T-helper 17 cell (primary cell): ENCODE measurements around the gene BTG4. TPM values are rescaled to one million over a fixed set of nuclear protein-coding genes. Genes with fewer than 3 reads are reported as not detected.

Experiments
- ATAC-seq: fragments of 150-1000 bp; cut with Tn5 transposase; 2 replicates; pipeline ENCODE4 v1.10.0; 2021; ENCODE audit warnings: mild to moderate bottlenecking, moderate library complexity
- DNase-seq, 3 donors: peaks; one replicate each; pipeline versions ENCODE4 v3.0.0 to v3.0.0-alpha.2; 2020 to 2021
- H3K9me3 ChIP-seq: one replicate; pipeline ENCODE4 v1.7.0; 2013; ENCODE audit warnings: low read length, mild to moderate bottlenecking; ENCODE audit not compliant: control insufficient read depth, poor library complexity, severe bottlenecking
- H3K27ac Mint-ChIP-seq: one replicate; pipeline ENCODE4 v1.8.0; 2022; ENCODE audit warnings: mild to moderate bottlenecking, moderate library complexity, mixed read lengths
- H3K27me3 Mint-ChIP-seq: one replicate; pipeline ENCODE4 v1.8.0; 2022; ENCODE audit warnings: mixed read lengths
- H3K36me3 Mint-ChIP-seq: one replicate; pipeline ENCODE4 v1.8.0; 2022; ENCODE audit warnings: low read depth, mixed read lengths
- H3K4me1 Mint-ChIP-seq: one replicate; pipeline ENCODE4 v1.8.0; 2022; ENCODE audit warnings: mild to moderate bottlenecking, mixed read lengths
- H3K4me3 Mint-ChIP-seq: one replicate; pipeline ENCODE4 v1.8.0; 2022; ENCODE audit warnings: mild to moderate bottlenecking, moderate library complexity, mixed read lengths
- total RNA-seq, 4 donors: library from RNA in 2 of 4; stranded (reverse) in 2 of 4; gene quantifications; one replicate each; pipeline ENCODE4 v1.2.3 and lab custom pipeline; 2022 to 2026

Gene BTG4
- total RNA-seq, 2 donors from 2014 or later: not detected

GRCh38 chr11:111454561-111455192 is 57.5 kb downstream of the BTG4 start:
- no peak for DNase-seq
- H3K27ac Mint-ChIP-seq: no peak overlapping the region
- no peak overlapping the region for H3K4me3 Mint-ChIP-seq
- peaks cover 54% of the 10 kb centered on the region for H3K27me3 Mint-ChIP-seq
- ATAC-seq: no peak
- no peaks in the 10 kb centered on the region for H3K9me3 ChIP-seq
- H3K36me3 Mint-ChIP-seq: no peaks in the 10 kb centered on the region
- peaks cover 4% of the 10 kb centered on the region for H3K4me1 Mint-ChIP-seq

GRCh38 chr11:111452817-111453552 is 59.2 kb downstream of the BTG4 start:
- peaks cover 40% of the 10 kb centered on the region for H3K27me3 Mint-ChIP-seq
- peak overlapping the region; percentile 29 for H3K27ac Mint-ChIP-seq
- no peak overlapping the region for H3K4me3 Mint-ChIP-seq
- no peaks in the 10 kb centered on the region for H3K9me3 ChIP-seq
- H3K4me1 Mint-ChIP-seq: peaks cover 4% of the 10 kb centered on the region
- ATAC-seq (no peak), DNase-seq (no peak)
- no peaks in the 10 kb centered on the region for H3K36me3 Mint-ChIP-seq

- no peaks in the 10 kb centered on the region for H3K36me3 Mint-ChIP-seq
- H3K27me3 Mint-ChIP-seq: peaks cover 40% of the 10 kb centered on the region
- H3K4me1 Mint-ChIP-seq: peaks cover 4% of the 10 kb centered on the region
Measured at GRCh38 chr11:111452146-111452545, 60.0 kb downstream of the BTG4 start.

GRCh38 chr11:111450480-111451320 is 61.5 kb downstream of the BTG4 start:
- H3K4me1 Mint-ChIP-seq: peaks cover 15% of the 10 kb centered on the region
- H3K9me3 ChIP-seq: no peaks in the 10 kb centered on the region
- no peaks in the 10 kb centered on the region for H3K36me3 Mint-ChIP-seq
- DNase-seq (no peak), ATAC-seq (no peak)
- H3K27me3 Mint-ChIP-seq: peaks cover 31% of the 10 kb centered on the region
- H3K4me3 Mint-ChIP-seq: no peak overlapping the region
- no peak overlapping the region for H3K27ac Mint-ChIP-seq

More at GRCh38 chr11:111452146-111452545, 60.0 kb downstream of the BTG4 start:
- no peak for ATAC-seq
- H3K4me3 Mint-ChIP-seq: no peak overlapping the region
- H3K9me3 ChIP-seq: no peaks in the 10 kb centered on the region
- H3K27ac Mint-ChIP-seq: peak overlapping the region; percentile 29
- DNase-seq: no peak

GRCh38 chr11:111449696-111450479 is 62.3 kb downstream of the BTG4 start:
- ATAC-seq: no peak
- peaks cover 16% of the 10 kb centered on the region for H3K4me1 Mint-ChIP-seq

GRCh38 chr11:111448831-111449557 is 63.2 kb downstream of the BTG4 start:
- Mint-ChIP-seq H3K27me3 (peaks cover 27% of the 10 kb centered on the region), H3K4me3 (no peak overlapping the region), H3K27ac (no peak overlapping the region), H3K4me1 (peaks cover 15% of the 10 kb centered on the region), H3K36me3 (no peaks in the 10 kb centered on the region)
- no peak for DNase-seq
- H3K9me3 ChIP-seq: no peaks in the 10 kb centered on the region
- ATAC-seq: no peak

More at GRCh38 chr11:111449696-111450479, 62.3 kb downstream of the BTG4 start:
- no peak for DNase-seq
- no peaks in the 10 kb centered on the region for H3K9me3 ChIP-seq
- Mint-ChIP-seq H3K27me3 (peaks cover 31% of the 10 kb centered on the region), H3K27ac (no peak overlapping the region), H3K4me3 (no peak overlapping the region), H3K36me3 (no peaks in the 10 kb centered on the region)

GRCh38 chr11:111448414-111448813 is 63.8 kb downstream of the BTG4 start:
- Mint-ChIP-seq H3K4me3 (no peak overlapping the region), H3K36me3 (no peaks in the 10 kb centered on the region), H3K27me3 (peaks cover 22% of the 10 kb centered on the region), H3K4me1 (peaks cover 19% of the 10 kb centered on the region), H3K27ac (no peak overlapping the region)
- H3K9me3 ChIP-seq: no peaks in the 10 kb centered on the region
- ATAC-seq: no peak
- no peak for DNase-seq

GRCh38 chr11:111447931-111448330 is 64.3 kb downstream of the BTG4 start:
- Mint-ChIP-seq H3K36me3 (no peaks in the 10 kb centered on the region), H3K4me3 (no peak overlapping the region), H3K27me3 (peaks cover 22% of the 10 kb centered on the region), H3K27ac (no peak overlapping the region), H3K4me1 (peaks cover 19% of the 10 kb centered on the region)
- no peaks in the 10 kb centered on the region for H3K9me3 ChIP-seq
- no peak for DNase-seq
- no peak for ATAC-seq

- Mint-ChIP-seq H3K27me3 (peaks cover 14% of the 10 kb centered on the region), H3K36me3 (no peaks in the 10 kb centered on the region), H3K27ac (peak overlapping the region; percentile 79), H3K4me1 (peaks cover 19% of the 10 kb centered on the region), H3K4me3 (no peak overlapping the region)
- no peak for DNase-seq
- no peak for ATAC-seq
- H3K9me3 ChIP-seq: no peaks in the 10 kb centered on the region
Measured at GRCh38 chr11:111447112-111447471, 65.1 kb downstream of the BTG4 start.

GRCh38 chr11:111446404-111447111 is 65.6 kb downstream of the BTG4 start:
- Mint-ChIP-seq H3K27me3 (peaks cover 8% of the 10 kb centered on the region), H3K36me3 (no peaks in the 10 kb centered on the region), H3K4me1 (peaks cover 19% of the 10 kb centered on the region), H3K4me3 (peak overlapping the region; percentile 76), H3K27ac (peak overlapping the region; percentile 79)
- no peaks in the 10 kb centered on the region for H3K9me3 ChIP-seq
- ATAC-seq (peak; percentile 99), DNase-seq (peak; percentile 41 to 61 (median 56))

- H3K27me3 Mint-ChIP-seq: no peaks in the 10 kb centered on the region
- H3K4me3 Mint-ChIP-seq: peak overlapping the region; percentile 25
- no peaks in the 10 kb centered on the region for H3K36me3 Mint-ChIP-seq
- no peaks in the 10 kb centered on the region for H3K9me3 ChIP-seq
- H3K4me1 Mint-ChIP-seq: peaks cover 19% of the 10 kb centered on the region
- ATAC-seq (no peak), DNase-seq (no peak)
- H3K27ac Mint-ChIP-seq: peak overlapping the region; percentile 79
Measured at GRCh38 chr11:111445586-111445985, 66.6 kb downstream of the BTG4 start.
